Left lung (tissue), 10 donors: ENCODE measurements around the gene TBL1XR1. TPM values are rescaled to one million over a fixed set of nuclear protein-coding genes. Genes with fewer than 3 reads are reported as not detected.

Experiments used
- ATAC-seq: fragments of 200-7000 bp; cut with Tn5 transposase; one replicate; pipeline ENCODE4 v1.9.1; 2020; ENCODE audit warnings: moderate library complexity
- DNase-seq, 4 donors: peaks; one replicate each; pipeline ENCODE4 v3.0.0-alpha.2; 2013 to 2020
- H3K27ac ChIP-seq, 2 donors: fragments of 200-600 bp; sonication (generic) in 1 of 2; one replicate each; pipeline versions ENCODE4 v1.5.0 to v1.8.0; 2020 to 2021
- H3K27me3 ChIP-seq, 2 donors: fragments of 200-600 bp; sonication (generic) in 1 of 2; one replicate each; pipeline versions ENCODE4 v1.5.0 to v1.8.0; 2020 to 2021
- H3K36me3 ChIP-seq, 2 donors: fragments of 200-600 bp; sonication (generic) in 1 of 2; one replicate each; pipeline versions ENCODE4 v1.5.0 to v1.8.0; 2020 to 2021
- H3K4me1 ChIP-seq, 2 donors: fragments of 200-600 bp; one replicate each; pipeline ENCODE4 v1.8.0; 2021
- H3K4me3 ChIP-seq, 2 donors: fragments of 200-600 bp; sonication (generic) in 1 of 2; one replicate each; pipeline versions ENCODE4 v1.5.0 to v1.8.0; 2020 to 2021; ENCODE audit warnings: mild to moderate bottlenecking in 1 of 2
- H3K9me3 ChIP-seq, 2 donors: fragments of 200-600 bp; sonication (generic) in 1 of 2; one replicate each; pipeline versions ENCODE4 v1.5.0 to v1.8.0; 2020 to 2021
- intact Hi-C, 2 donors: fragments of 100-400 bp; cut with DNase I; formaldehyde crosslinking; loops; one replicate each; pipeline versions ENCODE4 v1.11.2 to v1.14.2; 2022
- polyA plus RNA-seq, 6 donors: library from polyadenylated mRNA; unstranded; fragments of 120-200 nt; gene quantifications; one replicate each; pipeline ENCODE4 v1.2.1, GENCODE V29; 2013; ENCODE audit not compliant: insufficient read length in 6 of 6
- total RNA-seq, 2 donors: library from RNA; stranded (reverse); fragmentation: NEBNext Ultra II Directional; extraction: Animal tissue kit (Norgen Biotek cat#: 25700); gene quantifications; one replicate each; pipeline ENCODE4 v1.2.1, GENCODE V29; 2021
- TF ChIP-seq, protein P1 (sequence below), 2 donors: fragments of 200-600 bp; sonication (generic) in 1 of 2; IDR thresholded peaks; one replicate each; pipeline versions ENCODE4 v1.5.0 to v1.8.0; 2021; ENCODE audit warnings: antibody characterized with exemption in 2 of 2
- donor health status: DM: no; HTN: yes; CAD: no.
- donor health status: DM: no; HTN: no; CAD: no.

Gene TBL1XR1
- total and polyA plus RNA-seq, 8 donors, result 116 to 202 (median 155) TPM

DNA sequence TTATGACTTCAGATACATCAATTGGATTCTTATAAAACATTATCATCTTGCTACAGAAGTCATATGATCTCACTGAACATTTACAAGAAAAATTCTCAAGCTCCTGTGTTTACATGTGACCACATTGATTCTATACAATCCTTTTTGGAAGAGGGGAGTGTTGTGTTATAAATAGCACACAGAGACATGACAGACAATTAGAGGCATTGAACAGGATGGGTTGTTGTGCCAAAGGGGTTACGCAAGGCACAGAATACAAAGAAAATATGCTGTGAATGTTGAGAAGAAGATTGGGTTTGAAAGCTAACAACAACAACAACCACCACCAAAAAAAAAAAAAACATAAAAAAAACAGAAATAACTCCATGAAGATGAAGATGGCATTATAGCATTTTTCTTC is 32.5 kb upstream of the TBL1XR1 start:
- TF ChIP-seq, protein P1, sequence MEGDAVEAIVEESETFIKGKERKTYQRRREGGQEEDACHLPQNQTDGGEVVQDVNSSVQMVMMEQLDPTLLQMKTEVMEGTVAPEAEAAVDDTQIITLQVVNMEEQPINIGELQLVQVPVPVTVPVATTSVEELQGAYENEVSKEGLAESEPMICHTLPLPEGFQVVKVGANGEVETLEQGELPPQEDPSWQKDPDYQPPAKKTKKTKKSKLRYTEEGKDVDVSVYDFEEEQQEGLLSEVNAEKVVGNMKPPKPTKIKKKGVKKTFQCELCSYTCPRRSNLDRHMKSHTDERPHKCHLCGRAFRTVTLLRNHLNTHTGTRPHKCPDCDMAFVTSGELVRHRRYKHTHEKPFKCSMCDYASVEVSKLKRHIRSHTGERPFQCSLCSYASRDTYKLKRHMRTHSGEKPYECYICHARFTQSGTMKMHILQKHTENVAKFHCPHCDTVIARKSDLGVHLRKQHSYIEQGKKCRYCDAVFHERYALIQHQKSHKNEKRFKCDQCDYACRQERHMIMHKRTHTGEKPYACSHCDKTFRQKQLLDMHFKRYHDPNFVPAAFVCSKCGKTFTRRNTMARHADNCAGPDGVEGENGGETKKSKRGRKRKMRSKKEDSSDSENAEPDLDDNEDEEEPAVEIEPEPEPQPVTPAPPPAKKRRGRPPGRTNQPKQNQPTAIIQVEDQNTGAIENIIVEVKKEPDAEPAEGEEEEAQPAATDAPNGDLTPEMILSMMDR (IDR thresholded peaks at IDR 0.05), result no peak
- DNase-seq (peak in 2 of 4 donors; percentile 48 to 61), ATAC-seq (no peak)
- H3K9me3 ChIP-seq, result no peaks in the 10 kb centered on the region
- H3K27ac ChIP-seq, result no peak overlapping the region
- intact Hi-C loops, result no loop called here
- H3K4me3 ChIP-seq, result no peak overlapping the region
- H3K36me3 ChIP-seq, result no peaks in the 10 kb centered on the region
- no peaks in the 10 kb centered on the region for H3K4me1 ChIP-seq
- no peaks in the 10 kb centered on the region for H3K27me3 ChIP-seq

DNA sequence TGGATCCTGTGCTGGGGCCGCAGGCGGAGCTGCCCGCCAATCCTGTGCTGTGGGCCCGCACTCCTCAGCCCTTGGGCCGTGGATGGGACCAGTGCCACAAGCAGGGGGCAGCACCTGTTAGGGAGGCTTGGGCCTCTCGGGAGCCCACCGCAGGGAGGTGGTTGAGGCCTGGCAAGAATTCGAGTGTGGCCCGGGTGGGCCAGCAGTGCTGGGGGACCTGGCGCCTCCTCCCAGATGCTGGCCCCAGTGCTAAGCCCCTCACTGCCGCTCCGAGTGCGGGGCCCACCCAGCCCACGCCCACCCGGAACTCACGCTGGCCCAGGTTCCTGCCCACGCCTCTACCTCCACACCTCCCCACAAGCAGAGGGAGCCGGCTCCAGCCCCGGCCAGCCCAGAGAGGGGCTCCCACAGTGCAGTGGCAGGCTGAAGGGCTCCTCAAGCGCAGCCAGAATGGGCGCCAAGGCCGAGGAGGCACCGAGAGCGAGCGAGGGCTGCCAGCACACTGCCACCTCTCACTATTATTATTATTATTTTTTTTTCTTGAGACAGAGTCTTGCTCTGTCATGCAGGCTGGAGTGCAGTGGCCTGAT is 31.4 kb upstream of the TBL1XR1 start:
- Histone ChIP-seq H3K27ac (no peak overlapping the region), H3K27me3 (no peaks in the 10 kb centered on the region), H3K9me3 (no peaks in the 10 kb centered on the region), H3K36me3 (no peaks in the 10 kb centered on the region), H3K4me3 (no peak overlapping the region), H3K4me1 (no peaks in the 10 kb centered on the region)
- intact Hi-C loops, result no loop called here
- TF ChIP-seq, protein P1 (IDR thresholded peaks at IDR 0.05), result no peak
- ATAC-seq, result no peak
- no peak for DNase-seq

DNA sequence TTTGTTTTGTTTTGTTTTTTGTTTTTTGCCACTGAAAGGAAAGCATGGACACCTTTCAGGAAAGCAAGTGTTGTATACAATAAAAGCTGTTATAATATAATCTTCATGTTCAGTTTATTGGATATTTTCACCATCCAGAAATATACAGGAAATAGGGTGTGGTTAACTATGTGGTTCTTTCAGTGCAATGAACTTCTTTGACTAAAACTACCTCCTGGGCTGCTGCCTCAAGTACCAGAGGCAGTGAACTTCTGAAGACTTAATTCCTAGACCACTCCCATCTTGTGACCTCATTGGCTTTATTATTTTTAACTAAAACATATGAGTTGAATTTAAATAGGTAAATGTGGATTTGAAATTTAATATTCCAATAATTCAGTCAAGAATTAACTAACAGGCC is 27.1 kb upstream of the TBL1XR1 start:
- intact Hi-C loops, result no loop called here
- no peaks in the 10 kb centered on the region for H3K9me3 ChIP-seq
- no peaks in the 10 kb centered on the region for H3K36me3 ChIP-seq
- DNase-seq (no peak), ATAC-seq (no peak)
- TF ChIP-seq, protein P1 (IDR thresholded peaks at IDR 0.05), result no peak
- no peak overlapping the region for H3K4me3 ChIP-seq
- H3K27me3 ChIP-seq, result no peaks in the 10 kb centered on the region
- no peak overlapping the region for H3K27ac ChIP-seq
- peaks cover 0 to 12% of the 10 kb centered on the region in 2 donors for H3K4me1 ChIP-seq

DNA sequence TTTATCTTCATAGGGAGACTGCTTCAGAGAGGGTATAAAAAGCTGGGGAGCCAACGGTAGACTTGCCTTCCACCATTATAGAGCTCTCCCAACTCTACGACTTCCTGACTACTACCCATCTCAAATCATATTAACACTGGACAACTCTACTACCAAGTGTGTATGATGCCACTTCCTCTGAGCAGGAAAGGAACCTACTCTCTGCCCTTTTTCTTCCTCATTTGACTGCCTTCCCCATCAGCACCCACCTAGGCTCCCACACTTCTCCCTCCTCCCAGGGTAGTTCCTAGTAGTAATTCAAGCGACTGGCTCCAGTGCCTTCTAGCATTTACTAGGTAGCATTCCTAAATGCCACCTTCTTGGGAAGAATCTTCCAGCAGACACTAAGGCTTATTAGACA is 24.5 kb upstream of the TBL1XR1 start:
- DNase-seq (no peak), ATAC-seq (peak; percentile 33)
- TF ChIP-seq, protein P1 (IDR thresholded peaks at IDR 0.05), result no peak
- H3K27me3 ChIP-seq, result no peaks in the 10 kb centered on the region
- H3K9me3 ChIP-seq, result no peaks in the 10 kb centered on the region
- H3K4me3 ChIP-seq, result no peak overlapping the region
- H3K36me3 ChIP-seq, result no peaks in the 10 kb centered on the region
- intact Hi-C loops, result no loop called here
- H3K27ac ChIP-seq, result peak overlapping the region in 1 of 2 donors; percentile 30
- H3K4me1 ChIP-seq, result peaks cover 0 to 12% of the 10 kb centered on the region in 2 donors

DNA sequence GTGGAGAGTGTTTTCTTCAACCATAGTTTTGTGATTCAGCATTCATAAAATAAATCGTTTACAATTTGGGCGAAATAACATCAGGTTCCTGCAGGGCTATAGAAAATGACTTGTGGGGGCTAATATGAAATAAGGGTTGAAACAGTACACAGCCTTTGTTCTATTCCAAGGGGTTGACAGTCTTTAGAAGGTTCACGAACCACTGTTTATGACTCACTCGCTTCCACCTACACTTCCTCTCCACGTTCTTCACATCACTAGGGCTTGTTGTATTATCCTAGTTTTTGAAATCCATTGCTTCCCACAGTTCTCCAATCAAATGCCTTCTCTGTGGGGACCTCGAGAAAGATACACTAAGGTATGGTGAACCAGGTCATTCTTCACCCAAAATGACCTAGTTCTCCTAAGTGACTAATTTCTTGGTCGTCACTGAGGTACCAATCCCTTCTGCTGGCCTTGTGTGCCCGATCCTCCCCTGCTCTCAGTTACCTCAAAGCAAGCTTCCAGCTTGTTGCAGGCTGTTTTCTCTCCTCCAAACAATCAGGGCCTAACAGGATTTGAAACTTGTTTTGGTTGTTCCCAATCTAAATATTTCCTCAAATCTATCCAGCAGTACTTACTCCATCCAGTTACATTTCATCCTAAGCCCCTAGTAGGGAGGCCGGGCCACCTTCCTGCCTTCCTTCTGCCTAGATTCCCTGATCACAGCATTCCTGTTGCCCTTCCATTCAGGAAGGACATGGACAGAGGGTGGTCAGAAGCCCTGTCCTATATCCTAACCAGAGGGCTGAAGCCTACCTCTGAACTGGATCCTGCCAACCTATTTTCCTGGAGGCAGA is 23.1 kb upstream of the TBL1XR1 start:
- Histone ChIP-seq H3K4me3 (no peak overlapping the region), H3K36me3 (no peaks in the 10 kb centered on the region), H3K27ac (no peak overlapping the region), H3K4me1 (peaks cover 0 to 12% of the 10 kb centered on the region in 2 donors), H3K27me3 (no peaks in the 10 kb centered on the region), H3K9me3 (no peaks in the 10 kb centered on the region)
- TF ChIP-seq, protein P1 (IDR thresholded peaks at IDR 0.05), result no peak
- intact Hi-C loops, result no loop called here
- ATAC-seq (no peak), DNase-seq (no peak)
